Activated naive CD8-positive, alpha-beta T cell treated with anti-CD3 and anti-CD28 coated beads for 36 hours (primary cell): Measurements from ENCODE around the gene PARP3. TPM values are rescaled to one million over a fixed set of nuclear protein-coding genes. Genes with fewer than 3 reads are reported as not detected.
A peak's percentile ranks its signal among the peaks of the same experiment; 100 is the strongest.

Experiments used
- DNase-seq: peaks from one replicate; pipeline ENCODE4 v3.0.0; 2021
- H3K27ac Mint-ChIP-seq: one replicate; pipeline ENCODE4 v1.8.0; 2022; ENCODE audit warnings: mild to moderate bottlenecking, moderate library complexity, mixed read lengths
- H3K27me3 Mint-ChIP-seq: one replicate; pipeline ENCODE4 v1.8.0; 2022; ENCODE audit warnings: mild to moderate bottlenecking, mixed read lengths
- H3K36me3 Mint-ChIP-seq: one replicate; pipeline ENCODE4 v1.8.0; 2021; ENCODE audit warnings: mild to moderate bottlenecking, mixed read lengths
- H3K4me1 Mint-ChIP-seq: one replicate; pipeline ENCODE4 v1.8.0; 2021; ENCODE audit warnings: mixed read lengths
- H3K4me3 Mint-ChIP-seq: one replicate; pipeline ENCODE4 v1.8.0; 2022; ENCODE audit warnings: mild to moderate bottlenecking, moderate library complexity, mixed read lengths
- H3K9me3 Mint-ChIP-seq: one replicate; pipeline ENCODE4 v1.8.0; 2022; ENCODE audit warnings: mixed read lengths
- total RNA-seq, 2 experiments: library from RNA; stranded (reverse); gene quantifications; one replicate each; pipeline ENCODE4 v1.2.3, GENCODE V29; 2021

The PARP3 gene
- total RNA-seq, 2 experiments from 2014 or later: 13.9 to 15.6 TPM

- Mint-ChIP-seq H3K9me3 (no peaks in the 10 kb centered on the region), H3K4me3 (peak overlapping the region; percentile 100), H3K27me3 (peaks cover 3% of the 10 kb centered on the region), H3K36me3 (peaks cover 47% of the 10 kb centered on the region), H3K4me1 (peaks cover 25% of the 10 kb centered on the region), H3K27ac (peak overlapping the region; percentile 99)
- no peak for DNase-seq
Measured at GRCh38 chr3:51994530-51994929, 52.4 kb downstream of the PARP3 start.

GRCh38 chr3:51995346-51996163 lies 53.4 kb downstream of the PARP3 start, which contains the start of gene RPL29:
Gene RPL29 (minus strand): TSS chr3:51995895. CDS start chr3:51995461, 434 bp downstream.
- DNase-seq: peak; percentile 90
- Mint-ChIP-seq H3K27ac (peak within 1 kb of the TSS; percentile 99), H3K27me3 (peaks cover 3% of the 10 kb centered on the region), H3K36me3 (peaks cover 47% of the 10 kb centered on the region), H3K4me1 (peaks cover 25% of the 10 kb centered on the region), H3K4me3 (peak within 1 kb of the TSS; percentile 100), H3K9me3 (no peaks in the 10 kb centered on the region)

- Mint-ChIP-seq H3K27me3 (peaks cover 3% of the 10 kb centered on the region), H3K9me3 (no peaks in the 10 kb centered on the region), H3K4me1 (peaks cover 27% of the 10 kb centered on the region), H3K36me3 (peaks cover 36% of the 10 kb centered on the region), H3K27ac (no peak overlapping the region), H3K4me3 (no peak overlapping the region)
- DNase-seq: no peak
Measured at GRCh38 chr3:51997172-51997571, 55.0 kb downstream of the PARP3 start.

GRCh38 chr3:51997935-51998596 lies 55.9 kb downstream of the PARP3 start:
- Mint-ChIP-seq H3K9me3 (no peaks in the 10 kb centered on the region), H3K36me3 (peaks cover 28% of the 10 kb centered on the region), H3K27me3 (peaks cover 3% of the 10 kb centered on the region), H3K4me1 (peaks cover 21% of the 10 kb centered on the region), H3K27ac (no peak overlapping the region), H3K4me3 (no peak overlapping the region)
- no peak for DNase-seq

Other genes starting within 250 kb of the PARP3 start
- under 1 TPM; 0.37 to 0.46 TPM for gene GRM2, start 235.3 kb upstream of the PARP3 start, total RNA-seq
- gene IQCF6, start 163.1 kb upstream of the PARP3 start, total RNA-seq: not detected
- not detected for gene IQCF2, start 80.7 kb upstream of the PARP3 start, total RNA-seq
- not detected for gene IQCF5, start 66.8 kb upstream of the PARP3 start, total RNA-seq
- not detected for gene IQCF1, start 39.0 kb upstream of the PARP3 start, total RNA-seq
- 10 to 100 TPM; 74.0 to 83.0 TPM for gene RRP9, start 459 bp upstream of the PARP3 start, total RNA-seq
- gene GPR62, start 13.0 kb downstream of the PARP3 start, total RNA-seq: not detected
- gene PCBP4, start 25.1 kb downstream of the PARP3 start, total RNA-seq: 1 to 10 TPM; 4.5 to 5.6 TPM
- gene ABHD14B, start 31.7 kb downstream of the PARP3 start, total RNA-seq: 10 to 100 TPM; 58.7 to 59.6 TPM
- gene ABHD14A, start 32.7 kb downstream of the PARP3 start, total RNA-seq: 10 to 100 TPM; 10.2 to 12.9 TPM
- 10 to 100 TPM; 74.7 to 75.5 TPM for gene ACY1, start 41.2 kb downstream of the PARP3 start, total RNA-seq
- gene RPL29, start 53.5 kb downstream of the PARP3 start, total RNA-seq: 1,000 to 10,000 TPM; 1,575 to 1,589 TPM
- 10 to 100 TPM; 21.7 to 22.0 TPM for gene DUSP7, start 114.2 kb downstream of the PARP3 start, total RNA-seq
- gene POC1A, start 212.1 kb downstream of the PARP3 start, total RNA-seq: 10 to 100 TPM; 23.8 to 24.8 TPM